Peyer's patch (tissue), 4 donors: Measurements from ENCODE around the gene RASGRF2.

Experiments
- POLR2A ChIP-seq, 2 donors: fragments of 450-650 bp; IDR thresholded peaks; one replicate each; pipeline ENCODE4 v1.5.1; 2017; ENCODE audit warnings: antibody characterized with exemption in 2 of 2, mild to moderate bottlenecking in 2 of 2, moderate library complexity in 2 of 2
- TF ChIP-seq, protein P1 (sequence below), 6 experiments: fragments of 450-650 bp in 4 of 6; fragments of 200-600 bp in 2 of 6; sonication (generic) in 1 of 6; IDR thresholded peaks; one replicate each; pipeline ENCODE4 v1.5.1; 2017 to 2019; ENCODE audit warnings: antibody characterized with exemption in 6 of 6, mild to moderate bottlenecking in 3 of 6, moderate library complexity in 1 of 6

DNA sequence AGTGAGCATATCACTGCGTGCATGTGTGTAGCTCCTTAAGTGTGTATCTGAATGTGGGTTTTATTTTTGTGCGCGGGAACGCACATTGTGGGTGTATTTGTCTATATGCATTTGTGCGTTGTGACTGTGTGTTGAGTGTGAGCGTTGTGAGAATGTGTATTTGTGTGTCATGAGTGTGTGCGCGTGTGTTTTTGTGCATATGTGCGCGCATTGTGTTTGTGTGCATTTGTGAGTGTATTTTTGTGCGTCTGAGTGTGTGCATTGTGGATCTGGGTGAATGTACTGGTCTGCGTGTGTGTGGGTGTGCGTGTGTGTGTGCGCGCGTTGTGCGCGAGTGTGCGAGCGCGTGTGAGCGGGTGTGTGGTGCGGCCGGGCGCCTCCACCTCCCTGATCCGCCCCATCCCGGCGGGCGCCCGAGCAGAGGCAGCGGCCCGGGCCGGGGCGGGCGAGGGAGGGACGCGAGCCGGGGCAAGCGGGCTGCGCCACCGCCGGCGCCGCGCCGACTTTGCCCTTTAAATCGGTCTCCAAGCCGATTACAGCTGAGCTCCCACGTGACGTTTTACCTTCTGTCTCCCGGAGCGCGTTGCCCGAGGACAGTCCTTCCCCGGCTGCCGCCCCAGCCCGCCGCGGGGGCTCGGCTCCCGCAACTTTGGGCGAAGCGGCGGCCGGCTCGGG, at the start of gene RASGRF2:
- TF ChIP-seq, protein P1, sequence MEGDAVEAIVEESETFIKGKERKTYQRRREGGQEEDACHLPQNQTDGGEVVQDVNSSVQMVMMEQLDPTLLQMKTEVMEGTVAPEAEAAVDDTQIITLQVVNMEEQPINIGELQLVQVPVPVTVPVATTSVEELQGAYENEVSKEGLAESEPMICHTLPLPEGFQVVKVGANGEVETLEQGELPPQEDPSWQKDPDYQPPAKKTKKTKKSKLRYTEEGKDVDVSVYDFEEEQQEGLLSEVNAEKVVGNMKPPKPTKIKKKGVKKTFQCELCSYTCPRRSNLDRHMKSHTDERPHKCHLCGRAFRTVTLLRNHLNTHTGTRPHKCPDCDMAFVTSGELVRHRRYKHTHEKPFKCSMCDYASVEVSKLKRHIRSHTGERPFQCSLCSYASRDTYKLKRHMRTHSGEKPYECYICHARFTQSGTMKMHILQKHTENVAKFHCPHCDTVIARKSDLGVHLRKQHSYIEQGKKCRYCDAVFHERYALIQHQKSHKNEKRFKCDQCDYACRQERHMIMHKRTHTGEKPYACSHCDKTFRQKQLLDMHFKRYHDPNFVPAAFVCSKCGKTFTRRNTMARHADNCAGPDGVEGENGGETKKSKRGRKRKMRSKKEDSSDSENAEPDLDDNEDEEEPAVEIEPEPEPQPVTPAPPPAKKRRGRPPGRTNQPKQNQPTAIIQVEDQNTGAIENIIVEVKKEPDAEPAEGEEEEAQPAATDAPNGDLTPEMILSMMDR (IDR thresholded peaks at IDR 0.05), result no peak
- peak in 1 of 2 donors; percentile 27 for TF ChIP-seq POLR2A (IDR thresholded peaks at IDR 0.05)
